ENCODE measurements around the gene MTCL1.

Gene MTCL1

DNA sequence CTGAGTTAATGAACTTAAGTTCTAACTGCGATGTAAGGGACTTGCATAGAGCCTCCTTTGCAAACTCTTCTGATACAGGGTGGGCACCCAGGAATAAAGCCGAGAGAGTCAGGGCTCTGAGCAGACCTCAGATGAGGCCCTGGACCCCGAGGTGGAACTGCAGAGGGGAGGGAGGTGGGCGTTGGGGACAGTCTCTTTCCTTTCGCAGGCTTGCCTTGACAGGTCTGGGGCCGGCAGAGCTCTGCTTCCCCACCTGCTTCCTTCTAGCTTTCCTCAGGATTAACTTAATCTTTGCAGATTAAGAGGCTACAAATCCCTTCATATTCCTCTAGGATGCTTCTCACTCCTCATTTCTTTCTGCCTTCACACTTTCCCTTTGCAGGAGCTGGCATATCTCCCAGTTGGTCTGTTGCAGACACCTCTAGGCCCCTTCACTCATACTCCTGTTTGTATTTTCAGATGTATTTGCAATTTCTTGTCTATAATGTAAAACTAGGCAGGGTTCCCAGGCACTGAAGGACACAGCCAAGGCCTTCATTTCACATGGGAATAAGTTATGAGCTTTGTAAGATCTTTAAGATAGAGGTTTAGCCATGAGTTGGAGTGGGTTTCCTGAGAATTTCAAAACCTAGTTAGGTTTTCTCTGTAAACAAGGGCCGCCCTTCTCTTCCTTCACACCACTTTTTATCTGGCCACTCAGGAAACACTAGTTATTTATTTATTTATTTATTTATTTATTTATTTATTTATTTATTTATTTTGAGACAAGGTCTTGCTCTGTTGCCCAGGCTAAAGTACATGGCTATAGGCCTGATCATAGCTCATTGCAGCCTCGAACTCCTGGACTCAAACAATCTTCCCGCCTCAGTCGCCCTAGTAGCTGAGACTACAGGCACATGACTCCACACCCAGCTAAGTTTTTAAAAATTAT is 70.9 kb downstream of the MTCL1 start:
- DNase-seq, result no peak

DNA sequence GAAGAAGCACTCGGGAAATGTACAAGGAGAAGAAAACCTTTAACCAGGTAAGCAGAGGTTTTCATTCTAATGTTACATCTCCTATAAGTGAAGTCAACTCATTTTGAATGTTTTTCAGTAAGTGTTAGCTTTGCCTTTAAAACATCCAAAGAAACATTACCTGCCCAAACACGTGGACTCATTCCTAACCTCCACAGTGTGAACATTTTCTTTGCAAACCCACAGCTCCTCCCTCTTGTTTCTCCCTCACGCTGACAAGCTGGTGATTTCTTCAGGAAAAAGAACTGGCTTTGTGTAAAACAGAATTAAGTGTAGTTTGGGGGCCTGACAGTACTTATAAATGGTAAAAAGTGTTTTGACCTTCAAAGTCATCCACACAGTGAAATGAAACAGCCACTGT is 72.5 kb downstream of the MTCL1 start:
- DNase-seq, result no peak

DNA sequence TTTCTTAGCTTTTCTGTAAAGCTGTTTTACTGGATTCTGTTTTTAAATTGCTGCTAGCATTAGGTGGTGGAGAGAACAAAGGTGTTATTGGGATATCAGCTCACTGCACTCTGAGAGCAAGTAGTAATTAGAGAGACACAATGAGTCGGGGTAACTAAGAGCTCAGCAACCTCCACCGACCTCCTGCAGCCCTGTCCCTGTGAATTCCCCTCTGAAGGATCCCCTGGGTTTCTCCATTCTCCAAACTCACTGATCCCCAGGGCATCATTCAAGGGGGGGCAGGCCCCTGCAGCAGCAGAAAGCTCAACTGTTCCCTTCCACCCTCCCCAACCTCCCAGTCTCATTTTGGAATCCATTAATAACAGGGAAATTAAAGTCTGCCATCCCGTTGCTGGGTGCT is 73.0 kb downstream of the MTCL1 start:
- no peak for DNase-seq

DNA sequence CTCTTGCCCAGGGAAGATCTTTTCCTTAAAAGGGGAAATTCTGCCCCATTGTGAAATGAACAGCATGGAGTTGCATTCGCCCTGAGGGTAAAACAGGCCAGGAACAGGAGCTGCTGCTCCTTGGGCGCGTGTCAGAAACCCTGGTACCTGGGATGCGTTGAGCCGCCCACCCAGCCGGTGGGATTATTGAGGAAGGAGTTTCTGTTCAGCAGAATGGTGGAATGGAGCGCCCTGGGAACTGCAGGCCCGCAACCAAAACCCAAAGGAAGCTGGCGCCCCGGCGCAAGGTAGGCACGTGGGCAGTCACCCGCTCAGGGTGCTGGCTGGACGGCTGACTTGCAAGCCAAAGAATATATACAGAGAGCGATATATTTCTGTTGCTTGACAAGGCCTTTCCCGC is 73.5 kb downstream of the MTCL1 start:
- no peak for DNase-seq

DNA sequence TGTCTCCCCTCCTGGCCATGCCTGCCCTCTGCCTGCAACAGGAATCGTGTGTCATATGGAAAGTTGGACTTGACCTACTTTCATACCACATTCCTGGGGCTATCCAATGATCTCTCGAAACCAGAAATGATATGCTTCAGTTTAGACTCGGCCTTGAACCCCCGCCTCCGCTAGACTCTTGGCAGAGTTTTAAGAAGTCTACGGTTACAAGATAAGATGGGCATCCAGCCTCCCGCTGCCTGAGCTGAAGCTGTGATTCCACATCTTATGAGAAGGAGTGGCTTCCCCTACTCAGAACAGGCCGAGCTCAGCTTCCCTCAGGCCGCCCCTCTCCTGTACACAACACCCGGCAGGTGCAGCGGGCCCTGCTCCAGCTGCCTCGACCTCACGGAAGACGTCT is 73.9 kb downstream of the MTCL1 start:
- DNase-seq, result no peak

DNA sequence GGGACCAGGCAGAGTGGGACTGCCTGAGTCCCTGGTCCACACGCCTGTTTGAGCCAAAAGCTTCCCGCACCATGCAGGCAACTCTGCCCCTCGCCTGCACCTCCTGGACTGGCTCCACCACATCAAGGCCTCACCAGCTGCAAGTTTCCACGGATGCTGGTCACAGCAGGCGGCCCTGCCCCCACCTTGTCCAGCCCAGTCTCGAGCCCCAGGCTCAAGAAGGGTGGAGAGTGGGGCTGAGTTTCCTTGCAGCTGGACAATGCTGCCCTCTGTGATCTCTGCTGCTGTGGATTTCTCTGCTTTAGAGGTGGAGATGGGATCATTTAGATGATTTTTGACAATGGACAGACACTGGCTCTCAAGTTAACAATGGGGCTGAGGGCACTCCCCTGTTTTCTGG is 74.9 kb downstream of the MTCL1 start:
- no peak for DNase-seq

DNA sequence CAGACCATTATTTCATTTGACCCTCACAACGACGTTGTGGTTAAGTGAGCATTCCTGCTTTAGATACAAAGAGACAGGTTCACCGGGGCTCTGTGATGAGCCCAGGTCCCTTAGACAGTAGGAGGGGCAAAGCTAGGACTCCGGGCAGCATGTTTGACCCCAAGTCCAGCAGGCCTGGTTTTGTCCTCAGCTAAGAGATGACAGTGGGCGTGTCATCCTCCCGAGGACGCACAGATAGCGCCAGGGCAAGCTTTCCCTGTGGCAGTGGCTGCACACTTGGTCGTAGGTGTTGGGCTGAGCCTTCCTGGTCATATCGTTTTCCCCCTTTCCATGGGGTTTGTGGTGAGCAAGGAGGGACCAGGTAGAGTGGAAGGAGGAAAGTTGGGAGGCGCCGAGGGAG is 76.3 kb downstream of the MTCL1 start:
- no peak for DNase-seq

DNA sequence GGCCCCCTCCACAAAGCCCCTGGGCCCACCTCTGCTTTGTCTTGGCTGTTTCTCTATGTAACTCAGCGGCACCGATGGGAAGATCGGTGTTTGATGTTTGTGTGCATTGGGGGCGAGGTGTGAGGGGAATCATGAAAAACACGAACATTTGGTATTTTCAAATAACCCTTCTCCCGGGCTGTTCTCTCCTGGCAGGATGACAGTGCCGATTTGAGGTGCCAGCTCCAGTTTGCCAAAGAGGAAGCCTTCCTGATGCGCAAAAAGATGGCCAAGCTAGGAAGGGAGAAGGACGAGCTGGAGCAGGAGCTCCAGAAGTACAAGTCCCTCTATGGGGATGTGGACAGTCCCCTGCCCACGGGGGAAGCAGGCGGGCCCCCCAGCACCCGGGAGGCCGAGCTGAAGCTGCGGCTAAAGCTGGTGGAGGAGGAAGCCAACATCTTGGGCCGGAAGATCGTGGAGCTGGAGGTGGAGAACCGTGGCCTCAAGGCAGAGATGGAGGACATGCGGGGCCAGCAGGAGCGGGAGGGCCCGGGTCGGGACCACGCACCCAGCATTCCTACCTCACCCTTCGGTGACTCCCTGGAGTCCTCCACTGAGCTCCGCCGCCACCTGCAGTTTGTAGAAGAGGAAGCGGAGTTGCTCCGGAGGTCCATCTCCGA is 78.1 kb downstream of the MTCL1 start:
- no peak for DNase-seq

DNA sequence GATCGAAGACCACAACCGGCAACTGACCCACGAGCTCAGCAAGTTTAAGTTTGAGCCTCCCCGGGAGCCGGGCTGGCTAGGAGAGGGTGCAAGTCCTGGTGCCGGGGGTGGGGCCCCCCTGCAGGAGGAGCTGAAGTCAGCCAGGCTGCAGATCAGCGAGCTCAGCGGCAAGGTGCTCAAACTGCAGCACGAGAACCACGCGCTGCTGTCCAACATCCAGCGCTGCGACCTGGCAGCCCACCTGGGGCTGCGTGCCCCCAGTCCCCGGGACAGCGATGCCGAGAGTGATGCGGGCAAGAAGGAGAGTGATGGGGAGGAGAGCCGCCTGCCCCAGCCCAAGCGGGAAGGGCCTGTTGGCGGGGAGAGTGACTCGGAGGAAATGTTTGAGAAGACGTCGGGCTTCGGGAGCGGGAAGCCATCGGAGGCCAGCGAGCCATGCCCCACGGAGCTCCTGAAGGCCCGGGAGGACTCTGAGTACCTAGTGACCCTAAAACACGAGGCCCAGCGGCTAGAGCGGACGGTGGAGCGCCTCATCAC is 78.7 kb downstream of the MTCL1 start:
- no peak for DNase-seq

DNA sequence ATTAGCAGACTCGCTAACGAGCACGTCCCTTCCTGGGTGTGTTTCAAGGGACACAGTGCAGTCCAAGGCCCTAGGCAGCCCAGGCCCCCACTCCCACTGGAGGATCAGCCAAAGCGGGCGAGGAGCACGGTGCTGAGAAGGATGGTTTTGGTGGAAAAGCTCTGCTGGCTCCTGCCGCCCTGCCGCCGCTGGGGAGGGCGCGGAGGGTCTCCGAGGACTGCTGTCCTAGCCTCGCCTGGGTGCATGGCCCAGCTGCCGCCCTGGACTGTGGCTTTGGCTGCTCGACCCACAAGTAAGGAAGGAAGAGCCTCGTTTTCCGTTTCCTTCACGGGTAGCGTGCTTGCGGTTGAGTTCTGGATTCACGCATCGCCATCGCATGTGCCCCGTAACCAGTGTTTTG is 79.9 kb downstream of the MTCL1 start:
- no peak for DNase-seq

DNA sequence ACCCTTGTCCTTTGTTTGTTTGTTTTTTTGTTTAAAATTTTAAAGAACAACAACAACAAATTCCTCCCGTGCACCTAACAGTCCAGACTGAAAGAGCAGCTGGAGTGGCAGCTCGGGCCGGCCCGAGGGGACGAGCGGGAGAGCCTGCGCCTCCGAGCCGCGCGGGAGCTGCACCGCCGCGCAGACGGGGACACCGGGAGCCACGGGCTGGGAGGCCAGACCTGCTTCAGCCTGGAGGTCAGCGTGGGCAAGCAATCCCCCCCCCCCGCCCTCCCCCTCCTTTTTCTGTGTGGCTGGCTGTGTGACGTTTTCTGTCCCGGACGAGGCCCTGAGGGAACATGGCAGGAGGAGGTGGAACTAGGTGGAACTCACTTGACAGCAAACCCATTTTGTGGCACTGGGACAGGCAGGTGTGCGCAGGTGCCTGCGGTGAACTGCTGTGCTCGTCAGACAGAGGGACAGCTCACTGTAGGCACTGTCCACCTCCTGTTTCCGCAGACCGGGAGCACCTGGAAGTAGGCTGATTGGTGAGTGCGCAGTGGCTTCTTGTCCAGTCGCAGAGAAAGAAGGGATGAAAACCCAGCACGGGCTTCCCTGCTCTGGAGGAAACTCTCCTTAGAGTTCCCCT is 80.6 kb downstream of the MTCL1 start:
- no peak for DNase-seq

DNA sequence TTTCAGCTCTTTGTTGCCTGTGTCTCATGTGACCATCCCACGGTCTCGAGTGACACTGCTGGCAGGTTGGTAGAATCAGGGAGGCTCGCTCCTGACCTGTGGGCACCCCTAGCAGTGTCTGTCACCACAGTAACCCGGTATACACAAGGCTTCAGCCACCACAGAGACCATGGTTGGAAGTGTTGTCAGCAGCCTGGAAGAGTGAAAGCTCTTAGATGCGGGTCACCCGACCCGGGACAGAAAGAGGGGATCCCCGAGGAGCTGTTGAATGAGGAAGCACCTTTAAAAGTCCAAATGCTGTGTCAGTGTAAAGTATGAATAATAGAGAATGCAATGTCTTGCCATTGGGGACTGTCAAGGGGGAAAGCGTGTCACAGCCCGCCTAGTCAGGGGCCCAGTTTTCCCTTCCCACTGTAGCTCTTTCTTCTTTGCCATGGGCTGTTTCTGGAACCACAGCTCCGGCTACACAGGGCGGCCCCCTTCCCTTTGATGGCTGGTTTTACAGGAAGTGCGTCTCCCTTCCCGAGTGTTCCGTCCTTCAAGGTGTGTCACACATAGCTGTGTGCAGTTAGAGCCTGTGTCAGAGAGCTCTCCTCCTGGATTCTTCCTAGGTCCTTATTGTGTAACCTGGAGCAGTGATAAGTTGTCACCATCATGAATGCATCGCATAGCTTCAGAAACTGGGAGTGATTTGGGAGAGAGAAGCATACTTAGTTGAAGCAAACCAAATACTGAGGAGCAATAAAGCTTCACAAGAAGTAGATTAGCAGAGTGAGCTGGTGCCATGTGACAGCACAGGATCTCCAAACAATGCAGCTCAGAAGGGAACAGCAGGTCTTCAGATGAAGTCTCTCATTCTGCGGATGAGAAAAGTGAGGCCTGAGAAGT is 81.4 kb downstream of the MTCL1 start:
- DNase-seq, result no peak

DNA sequence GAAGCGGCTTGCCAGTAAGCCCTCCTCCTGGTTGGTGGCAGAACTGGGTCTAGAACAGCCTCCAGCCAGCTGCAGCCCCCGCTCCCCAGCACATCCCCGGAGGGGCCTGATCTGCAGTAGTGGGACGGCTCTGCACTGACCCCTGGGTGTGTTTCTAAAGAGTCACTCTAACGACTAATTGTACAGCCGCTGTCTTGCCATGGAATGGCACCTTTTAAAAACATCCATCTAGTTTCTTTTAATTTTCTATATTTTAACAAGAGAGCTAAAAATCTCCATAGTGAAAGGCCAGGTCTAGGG is 82.0 kb downstream of the MTCL1 start:
- DNase-seq, result no peak

DNA sequence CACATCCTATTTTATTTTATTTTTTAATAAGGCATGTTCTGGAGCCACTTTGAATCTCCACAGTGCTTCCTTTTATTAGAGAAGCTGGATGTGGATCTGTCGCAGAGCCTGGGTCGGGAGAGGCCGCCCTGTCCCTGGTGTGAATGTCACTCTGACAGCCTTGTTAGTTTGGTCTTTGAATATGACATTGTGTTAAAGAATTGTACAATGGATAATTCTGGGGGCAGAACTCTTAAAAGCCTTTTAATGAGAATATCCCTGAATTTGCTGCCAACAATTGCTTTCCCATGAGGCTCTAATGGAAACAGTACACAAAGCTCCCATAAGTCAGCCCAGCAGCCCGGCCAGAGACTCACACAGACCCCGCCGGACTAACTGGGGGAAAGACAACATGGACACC is 82.4 kb downstream of the MTCL1 start:
- no peak for DNase-seq

DNA sequence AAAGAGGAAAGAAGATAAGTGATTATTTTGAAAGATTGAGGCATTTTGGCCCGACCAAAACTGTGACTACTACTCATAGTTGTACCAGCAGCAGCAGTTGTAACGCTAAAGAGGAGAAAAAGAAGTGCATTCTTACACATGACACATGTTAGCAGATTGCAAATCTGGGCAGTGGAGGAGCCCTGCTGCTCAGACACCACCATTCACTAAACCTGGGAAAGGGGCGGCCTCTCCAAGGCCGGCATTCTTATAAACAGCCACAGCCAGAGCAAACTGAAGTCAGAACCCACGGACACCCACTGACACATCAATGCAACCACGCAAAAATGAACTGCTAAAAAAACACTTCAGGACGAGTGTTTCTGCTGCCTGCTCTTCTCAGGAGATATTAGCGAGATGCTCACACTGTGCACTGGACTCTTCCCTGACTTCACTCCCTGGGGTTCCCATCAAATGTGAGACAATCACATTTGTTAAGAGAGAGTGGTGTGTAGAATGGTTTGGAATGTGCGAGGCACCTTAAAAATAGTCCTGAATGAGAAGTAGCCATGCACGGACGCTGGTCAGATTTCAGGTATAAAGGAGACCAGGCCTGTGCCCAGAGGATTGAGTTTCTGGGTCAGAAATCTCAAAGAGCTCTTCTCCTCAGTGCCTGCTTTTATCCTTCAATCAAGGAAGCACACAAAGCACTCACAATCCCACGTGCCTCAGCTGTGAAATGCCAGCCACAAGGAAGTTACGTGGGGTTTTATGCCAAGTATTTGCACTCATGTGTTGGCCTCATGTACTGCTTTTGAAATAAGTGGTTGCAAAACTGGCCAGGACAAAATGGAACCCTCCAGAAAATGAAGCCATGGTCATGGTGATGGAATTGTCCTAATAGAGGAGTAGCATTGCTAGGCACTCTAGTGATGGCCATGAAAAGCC is 83.4 kb downstream of the MTCL1 start:
- DNase-seq, result no peak

DNA sequence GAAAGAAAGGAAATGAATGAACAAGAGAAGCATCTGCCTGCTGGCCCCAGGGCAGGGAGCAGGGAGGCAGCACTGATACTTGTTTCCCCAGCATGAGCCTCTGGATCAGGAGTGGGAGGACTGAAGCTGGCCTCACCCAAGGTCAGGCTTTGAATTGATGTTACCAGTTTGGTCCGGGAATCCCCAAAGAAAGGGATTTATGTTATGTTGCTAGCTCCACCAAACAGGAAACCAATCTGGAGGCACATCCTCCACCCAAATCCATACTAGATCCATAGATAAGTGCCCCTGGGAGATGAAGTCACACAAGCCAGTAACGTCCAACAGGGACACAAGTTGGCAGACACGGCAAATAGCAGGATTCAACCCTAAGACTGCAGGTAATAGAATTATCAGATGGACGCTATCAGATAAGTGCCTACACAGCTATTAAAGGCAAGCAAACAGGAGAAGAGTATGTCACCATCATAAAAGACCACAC is 85.9 kb downstream of the MTCL1 start:
- DNase-seq, result no peak

DNA sequence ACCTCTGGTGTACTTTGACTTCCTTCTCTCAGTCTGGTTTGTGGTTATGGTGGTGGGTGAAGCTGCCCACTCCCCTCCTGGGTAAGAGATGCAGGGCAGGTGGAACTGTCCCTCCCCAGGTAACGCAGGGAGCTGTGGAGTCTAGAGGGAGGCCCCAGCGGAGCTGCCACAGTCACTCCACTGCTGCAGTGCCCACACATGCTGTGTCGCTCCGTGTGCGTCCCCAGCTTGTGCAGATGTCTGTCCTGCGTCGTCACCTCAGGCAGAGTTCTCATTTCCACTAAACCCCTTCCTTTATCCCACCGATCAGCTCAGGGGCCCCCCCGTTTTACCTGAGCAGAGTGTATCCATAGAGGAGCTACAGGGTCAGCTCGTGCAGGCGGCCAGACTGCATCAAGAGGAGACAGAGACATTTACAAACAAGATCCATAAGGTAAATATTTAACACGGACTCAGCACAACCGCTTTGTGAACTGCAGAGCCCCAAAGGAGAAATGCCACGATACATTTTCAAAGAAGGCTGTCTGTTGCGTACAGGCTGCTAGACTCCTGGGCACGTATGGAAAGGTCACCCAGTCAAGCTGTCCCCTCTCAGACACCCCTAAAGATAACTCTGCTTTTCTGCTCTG is 87.4 kb downstream of the MTCL1 start:
- DNase-seq, result no peak

DNA sequence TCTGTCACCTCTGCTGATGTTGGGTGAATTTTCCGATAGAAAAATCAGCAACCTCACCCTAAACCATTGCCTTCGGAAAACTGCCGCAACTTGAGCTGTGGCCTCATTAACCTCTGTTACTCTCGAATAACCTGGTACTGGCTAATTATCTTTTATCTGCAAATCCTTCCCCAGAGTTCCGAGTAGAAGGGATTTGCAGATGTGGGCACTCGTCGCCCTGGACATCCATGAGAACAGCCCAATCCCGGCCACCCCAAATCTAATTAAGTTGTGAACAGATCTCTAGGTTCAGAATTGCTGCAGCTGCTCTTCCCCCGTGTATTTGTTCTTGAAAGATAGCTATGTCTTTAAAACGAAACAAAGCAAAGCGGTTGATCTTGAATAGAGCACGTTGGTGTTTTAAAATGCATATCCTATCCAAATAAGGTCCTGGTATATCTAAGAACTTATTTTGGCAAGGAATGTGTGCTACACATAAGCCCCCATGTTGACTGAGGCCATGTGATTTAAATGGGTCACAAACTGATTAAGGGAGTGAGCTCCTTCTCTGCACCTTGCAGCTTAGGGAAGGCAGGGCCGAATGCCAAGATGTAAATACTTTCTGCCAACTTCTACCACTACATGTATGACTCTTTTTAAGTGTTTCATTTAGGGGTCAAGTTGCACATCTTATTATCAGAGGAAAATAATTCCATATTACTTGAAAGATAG is 88.2 kb downstream of the MTCL1 start:
- DNase-seq, result no peak

DNA sequence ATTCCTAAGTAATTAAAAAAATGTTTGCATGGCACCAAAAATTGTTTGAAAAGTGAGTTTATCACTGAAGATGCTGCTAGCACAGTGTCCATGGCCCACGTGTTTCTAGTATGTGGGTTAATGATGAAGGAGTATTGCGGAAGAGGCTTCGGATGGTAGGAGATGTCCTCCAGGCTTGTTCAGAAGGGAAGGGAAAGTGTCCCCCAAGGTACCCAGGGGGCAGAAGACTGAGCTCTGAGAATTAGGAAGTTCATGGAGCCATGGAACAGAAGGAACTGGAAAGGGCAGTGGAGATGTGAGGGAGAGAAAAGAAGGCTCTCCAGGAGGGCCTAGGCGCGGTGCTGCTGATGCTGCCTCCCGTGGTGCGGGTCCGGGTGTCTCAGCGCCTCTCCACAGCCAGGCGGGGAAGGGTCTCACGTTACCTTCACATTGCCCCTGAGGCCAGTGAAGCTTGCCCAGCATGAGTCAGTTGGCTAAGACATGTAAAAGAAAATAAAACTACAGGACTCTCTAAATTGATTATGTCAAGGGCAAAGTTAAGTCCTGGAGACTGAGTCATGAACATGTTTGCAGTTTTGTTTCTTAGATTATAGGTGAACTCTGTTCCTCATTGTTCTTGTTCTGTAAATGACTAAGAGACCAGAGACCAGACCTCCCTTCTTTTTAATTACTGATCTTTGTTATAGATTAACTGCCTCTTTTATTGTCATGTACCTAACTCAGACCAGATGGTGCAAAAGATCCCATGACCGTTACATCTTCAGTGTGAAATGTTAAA is 89.0 kb downstream of the MTCL1 start:
- DNase-seq, result no peak

DNA sequence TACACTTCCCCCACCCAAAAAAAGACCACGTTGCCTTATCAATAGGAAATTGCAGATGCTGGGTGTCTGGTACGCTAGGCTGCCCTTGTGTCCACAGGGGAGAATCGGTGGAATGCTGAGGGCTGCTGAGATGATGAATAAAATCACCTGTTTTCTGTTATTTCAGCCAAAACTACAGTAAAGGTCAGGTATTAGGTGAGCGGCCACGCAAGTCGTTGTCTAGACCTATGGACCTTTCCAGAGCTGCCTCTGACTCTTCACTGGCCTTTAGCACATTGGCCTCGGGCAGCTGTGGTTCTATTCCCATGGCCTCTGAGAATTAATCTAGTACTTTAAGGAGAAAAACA is 89.6 kb downstream of the MTCL1 start:
- no peak for DNase-seq

Measured in NCI-H748 treated with DMSO at 0.1 percent for 48 hours (cell line).